ENCODE results near the gene RPSA.

The RPSA gene

GRCh38 chr3:39433642-39434041 lies 27.1 kb downstream of the RPSA start:
- TF ChIP-seq, protein P1, sequence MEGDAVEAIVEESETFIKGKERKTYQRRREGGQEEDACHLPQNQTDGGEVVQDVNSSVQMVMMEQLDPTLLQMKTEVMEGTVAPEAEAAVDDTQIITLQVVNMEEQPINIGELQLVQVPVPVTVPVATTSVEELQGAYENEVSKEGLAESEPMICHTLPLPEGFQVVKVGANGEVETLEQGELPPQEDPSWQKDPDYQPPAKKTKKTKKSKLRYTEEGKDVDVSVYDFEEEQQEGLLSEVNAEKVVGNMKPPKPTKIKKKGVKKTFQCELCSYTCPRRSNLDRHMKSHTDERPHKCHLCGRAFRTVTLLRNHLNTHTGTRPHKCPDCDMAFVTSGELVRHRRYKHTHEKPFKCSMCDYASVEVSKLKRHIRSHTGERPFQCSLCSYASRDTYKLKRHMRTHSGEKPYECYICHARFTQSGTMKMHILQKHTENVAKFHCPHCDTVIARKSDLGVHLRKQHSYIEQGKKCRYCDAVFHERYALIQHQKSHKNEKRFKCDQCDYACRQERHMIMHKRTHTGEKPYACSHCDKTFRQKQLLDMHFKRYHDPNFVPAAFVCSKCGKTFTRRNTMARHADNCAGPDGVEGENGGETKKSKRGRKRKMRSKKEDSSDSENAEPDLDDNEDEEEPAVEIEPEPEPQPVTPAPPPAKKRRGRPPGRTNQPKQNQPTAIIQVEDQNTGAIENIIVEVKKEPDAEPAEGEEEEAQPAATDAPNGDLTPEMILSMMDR (IDR thresholded peaks at IDR 0.05; ENCODE audit: low read length, missing control alignments), result no peak
- DNase-seq (ENCODE audit: low read depth), result peak; percentile 67
- H3K4me3 ChIP-seq (replicated peaks; ENCODE audit: low read depth, low read length), result no peak overlapping the region

DNA sequence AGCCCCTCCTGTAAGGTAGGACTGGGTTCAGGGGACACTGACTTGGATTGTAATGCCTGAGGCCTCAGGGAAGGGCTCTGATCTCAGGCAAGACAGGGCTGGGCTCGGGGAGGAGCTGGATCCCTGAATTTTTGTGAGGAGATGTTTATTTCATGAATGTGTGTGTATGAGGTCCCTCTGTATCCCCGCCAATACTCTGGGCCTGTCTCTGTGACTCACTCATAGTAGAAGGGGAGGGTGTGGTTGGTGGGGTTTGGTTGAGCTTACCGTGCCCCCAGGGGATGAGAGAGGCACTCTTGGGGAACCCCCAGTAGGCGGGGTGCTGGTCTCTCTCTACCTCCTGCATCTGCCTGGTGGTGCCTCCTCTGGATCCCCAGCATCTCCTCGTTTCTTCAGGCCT lies 28.1 kb downstream of the RPSA start:
- TF ChIP-seq, protein P1 (IDR thresholded peaks at IDR 0.05; ENCODE audit: low read length, missing control alignments), result no peak
- DNase-seq (ENCODE audit: low read depth), result no peak
- H3K4me3 ChIP-seq (replicated peaks; ENCODE audit: low read depth, low read length), result no peak overlapping the region

DNA sequence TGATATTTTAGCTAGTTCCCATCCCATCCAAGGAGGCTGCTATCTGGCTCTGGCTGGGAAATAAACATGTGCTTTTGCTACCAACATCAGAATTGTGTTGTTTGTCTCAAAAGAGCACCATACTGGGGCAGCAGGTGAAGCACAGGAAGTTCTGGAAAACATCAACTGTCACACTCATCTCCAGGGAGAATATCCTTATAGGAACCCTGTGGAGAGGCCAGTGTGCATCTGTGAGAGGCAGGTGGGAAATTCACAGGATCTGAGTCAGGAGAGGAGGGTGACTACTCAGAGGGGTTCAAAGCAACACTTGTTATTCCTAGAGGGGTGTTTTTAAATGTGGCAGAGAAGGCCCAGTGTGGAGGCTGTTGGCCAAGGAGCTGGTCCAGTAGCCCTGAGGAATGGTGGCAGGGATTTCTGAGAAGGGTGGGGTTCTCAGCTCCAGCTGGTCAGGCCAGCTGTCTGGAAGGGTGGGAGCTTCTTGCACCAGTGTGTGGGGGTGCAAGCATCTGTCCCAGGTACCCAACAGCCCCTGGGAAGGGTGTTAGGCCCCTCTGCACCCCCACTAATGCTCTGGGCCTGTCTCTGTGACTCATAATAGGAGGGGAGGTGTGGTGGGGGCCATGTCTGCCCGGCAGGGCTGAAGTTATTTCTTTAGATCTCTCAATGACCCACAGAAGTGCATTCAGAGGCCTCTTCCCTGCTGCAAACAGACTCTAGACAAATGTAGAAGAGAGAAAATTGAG lies 28.7 kb downstream of the RPSA start:
- TF ChIP-seq, protein P1 (IDR thresholded peaks at IDR 0.05; ENCODE audit: low read length, missing control alignments), result no peak
- H3K4me3 ChIP-seq (replicated peaks; ENCODE audit: low read depth, low read length), result no peak overlapping the region

GRCh38 chr3:39438880-39439279 lies 32.4 kb downstream of the RPSA start:
- TF ChIP-seq, protein P1 (IDR thresholded peaks at IDR 0.05; ENCODE audit: low read length, missing control alignments), result no peak
- H3K4me3 ChIP-seq (replicated peaks; ENCODE audit: low read depth, low read length), result no peak overlapping the region
- DNase-seq (ENCODE audit: low read depth), result no peak

More for the DNA sequence above, 28.7 kb downstream of the RPSA start:
- no peak for DNase-seq (ENCODE audit: low read depth)

DNA sequence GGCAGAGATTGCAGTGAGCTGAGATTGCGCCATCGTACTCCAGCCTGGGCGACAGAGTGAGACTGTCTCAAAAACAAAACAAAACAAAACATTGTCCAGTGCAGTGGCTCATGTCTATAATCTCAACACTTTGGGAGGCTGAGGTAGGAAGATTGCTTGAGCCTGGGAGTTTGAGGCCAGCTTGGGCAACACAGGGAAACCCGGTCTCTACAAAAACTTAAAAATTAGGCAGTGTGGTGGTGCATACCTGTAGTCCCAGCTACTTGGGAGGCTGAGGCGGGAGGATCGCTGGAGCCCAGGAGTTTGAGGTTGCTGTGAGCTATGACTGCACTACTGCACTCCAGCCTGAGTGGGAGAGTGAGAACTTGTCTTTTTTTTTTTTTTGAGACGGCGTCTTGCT lies 33.8 kb downstream of the RPSA start:
- no peak for DNase-seq (ENCODE audit: low read depth)
- no peak overlapping the region for H3K4me3 ChIP-seq (replicated peaks; ENCODE audit: low read depth, low read length)
- TF ChIP-seq, protein P1 (IDR thresholded peaks at IDR 0.05; ENCODE audit: low read length, missing control alignments), result no peak

DNA sequence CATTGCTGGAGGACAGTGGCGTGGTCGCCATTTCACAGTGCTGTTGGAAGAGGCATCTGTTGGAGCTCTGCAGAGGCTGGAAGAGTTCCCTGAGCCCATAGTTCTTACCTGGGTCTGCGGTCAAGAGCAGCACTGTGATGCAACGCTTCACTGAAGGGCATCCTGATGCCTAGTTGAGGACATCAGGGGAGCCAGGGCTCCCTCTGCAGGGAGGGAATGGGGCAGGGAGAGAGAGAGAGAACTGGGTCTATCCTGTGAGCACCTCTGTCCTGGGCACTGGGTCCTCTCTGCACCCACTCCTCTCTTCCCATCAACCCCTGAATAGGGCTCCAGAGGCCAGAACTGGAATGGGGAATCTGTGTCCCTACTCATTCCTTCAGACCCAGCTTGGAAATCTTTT lies 37.0 kb downstream of the RPSA start:
- no peak overlapping the region for H3K4me3 ChIP-seq (replicated peaks; ENCODE audit: low read depth, low read length)
- TF ChIP-seq, protein P1 (IDR thresholded peaks at IDR 0.05; ENCODE audit: low read length, missing control alignments), result peak; percentile 15
- DNase-seq (ENCODE audit: low read depth), result no peak

GRCh38 chr3:39445927-39446326 lies 39.4 kb downstream of the RPSA start:
- TF ChIP-seq, protein P1 (IDR thresholded peaks at IDR 0.05; ENCODE audit: low read length, missing control alignments), result no peak
- H3K4me3 ChIP-seq (replicated peaks; ENCODE audit: low read depth, low read length), result no peak overlapping the region
- no peak for DNase-seq (ENCODE audit: low read depth)

Data from fibroblast of pulmonary artery (primary cell).